ENCODE results near the gene RNH1.

Gene RNH1

GRCh38 chr11:506995-507726, at the start of gene RNH1:
Gene RNH1 (minus strand): TSS chr11:507242. CDS start chr11:502162, 5,080 bp downstream.
- peak; percentile 87 for DNase-seq (ENCODE audit: low spot score)

- DNase-seq (ENCODE audit: low spot score) = no peak
Measured at GRCh38 chr11:555780-556661, 49.0 kb upstream of the RNH1 start.

GRCh38 chr11:555227-555779, 48.3 kb upstream of the RNH1 start:
- no peak for DNase-seq (ENCODE audit: low spot score)

GRCh38 chr11:554428-555226, 47.6 kb upstream of the RNH1 start:
- DNase-seq (ENCODE audit: low spot score) = peak; percentile 92

- DNase-seq (ENCODE audit: low spot score) = no peak
Measured at GRCh38 chr11:553988-554340, 46.9 kb upstream of the RNH1 start.

- DNase-seq (ENCODE audit: low spot score) = no peak
Measured at GRCh38 chr11:553083-553987, 46.3 kb upstream of the RNH1 start.

GRCh38 chr11:551596-551995, 44.6 kb upstream of the RNH1 start:
- DNase-seq (ENCODE audit: low spot score) = no peak

- no peak for DNase-seq (ENCODE audit: low spot score)
Measured at GRCh38 chr11:551131-551530, 44.1 kb upstream of the RNH1 start.

- no peak for DNase-seq (ENCODE audit: low spot score)
Measured at GRCh38 chr11:550746-551085, 43.7 kb upstream of the RNH1 start.

GRCh38 chr11:550021-550745, 43.1 kb upstream of the RNH1 start:
- no peak for DNase-seq (ENCODE audit: low spot score)

GRCh38 chr11:548700-549603, 41.9 kb upstream of the RNH1 start:
- DNase-seq (ENCODE audit: low spot score) = no peak

- no peak for DNase-seq (ENCODE audit: low spot score)
Measured at GRCh38 chr11:545171-545570, 38.1 kb upstream of the RNH1 start.

- no peak for DNase-seq (ENCODE audit: low spot score)
Measured at GRCh38 chr11:544817-545166, 37.8 kb upstream of the RNH1 start.

- DNase-seq (ENCODE audit: low spot score) = no peak
Measured at GRCh38 chr11:541433-541885, 34.4 kb upstream of the RNH1 start.

GRCh38 chr11:540583-541432, 33.8 kb upstream of the RNH1 start:
- no peak for DNase-seq (ENCODE audit: low spot score)

GRCh38 chr11:539971-540481, 33.0 kb upstream of the RNH1 start:
- no peak for DNase-seq (ENCODE audit: low spot score)

- no peak for DNase-seq (ENCODE audit: low spot score)
Measured at GRCh38 chr11:538431-539051, 31.5 kb upstream of the RNH1 start.
